GM12892 (cell line): ENCODE measurements around the gene EGFLAM.

Experiments used
- POLR2A ChIP-seq: IDR thresholded peaks from 2 replicates; pipeline ENCODE4 v1.6.1; 2011; ENCODE audit warnings: low read depth, low read length, control low read depth
- POLR2AphosphoS5 ChIP-seq: IDR thresholded peaks from 2 replicates; pipeline ENCODE4 v1.6.1; 2011; ENCODE audit warnings: low read depth, low read length, control low read depth
- TAF1 ChIP-seq: IDR thresholded peaks from 2 replicates; pipeline ENCODE4 v1.6.1; 2011; ENCODE audit warnings: low read depth, mild to moderate bottlenecking, control low read depth, low read length, borderline replicate concordance

- no peak for TF ChIP-seq POLR2A
- TF ChIP-seq POLR2AphosphoS5: no peak
- TF ChIP-seq TAF1: no peak
Observed at GRCh38 chr5:38414348-38414747, 156.0 kb downstream of the EGFLAM start.
